Endodermal cell (in vitro differentiated cells): ENCODE measurements around the gene RANBP2. TPM values are rescaled to one million over a fixed set of nuclear protein-coding genes. Genes with fewer than 3 reads are reported as not detected.

Source experiments
- DNase-seq: peaks from one replicate; pipeline ENCODE4 v3.0.0-alpha.2; 2017
- H3K27ac ChIP-seq: 2 replicates; pipeline ENCODE4 v1.5.1; 2013; ENCODE audit warnings: mild to moderate bottlenecking, low read depth, low read length, moderate library complexity
- H3K27me3 ChIP-seq: 2 replicates; pipeline ENCODE4 v1.6.1; 2013; ENCODE audit warnings: mild to moderate bottlenecking, low read length, moderate library complexity; ENCODE audit not compliant: insufficient read depth, control insufficient read depth, poor library complexity, severe bottlenecking
- H3K36me3 ChIP-seq: 2 replicates; pipeline ENCODE4 v1.7.0; 2013; ENCODE audit warnings: mild to moderate bottlenecking, low read length, moderate library complexity; ENCODE audit not compliant: control insufficient read depth, insufficient read depth
- H3K4me1 ChIP-seq: one replicate; pipeline ENCODE4 v1.7.0; 2013; ENCODE audit warnings: low read length; ENCODE audit not compliant: control insufficient read depth, insufficient read depth
- H3K4me3 ChIP-seq: 2 replicates; pipeline ENCODE4 v1.5.1; 2013; ENCODE audit warnings: mild to moderate bottlenecking, low read length, moderate library complexity
- H3K9ac ChIP-seq: 2 replicates; pipeline ENCODE4 v1.6.1; 2013; ENCODE audit warnings: mild to moderate bottlenecking, low read length, moderate library complexity; ENCODE audit not compliant: poor library complexity, severe bottlenecking; ENCODE audit errors: extremely low read depth
- H3K9me3 ChIP-seq: 2 replicates; pipeline ENCODE4 v1.6.1; 2013; ENCODE audit warnings: mild to moderate bottlenecking, low read length, moderate library complexity; ENCODE audit not compliant: control insufficient read depth
- H3K27ac Mint-ChIP-seq: 2 replicates; pipeline ENCODE4 v1.8.0; 2020; ENCODE audit warnings: mixed read lengths
- H3K27me3 Mint-ChIP-seq: 2 replicates; pipeline ENCODE4 v1.8.0; 2021; ENCODE audit warnings: mild to moderate bottlenecking, mixed read lengths; ENCODE audit not compliant: insufficient read depth
- H3K36me3 Mint-ChIP-seq: 2 replicates; pipeline ENCODE4 v1.8.0; 2020; ENCODE audit warnings: low read depth, mixed read lengths
- H3K4me1 Mint-ChIP-seq: 2 replicates; pipeline ENCODE4 v1.8.0; 2020; ENCODE audit warnings: mixed read lengths
- H3K4me3 Mint-ChIP-seq: 2 replicates; pipeline ENCODE4 v1.8.0; 2020; ENCODE audit warnings: mild to moderate bottlenecking, moderate library complexity, mixed read lengths
- H3K9me3 Mint-ChIP-seq: 2 replicates; pipeline ENCODE4 v1.8.0; 2020; ENCODE audit warnings: mild to moderate bottlenecking, mixed read lengths
- WGBS, 2 experiments: methylation state at CpG; one replicate each; pipeline versions ENCODE4 v1.1.5 to v1.1.7; 2013; ENCODE audit warnings: missing lambda C conversion rate in 2 of 2, mixed read lengths in 1 of 2; ENCODE audit not compliant: insufficient coverage in 1 of 2, insufficient read length in 1 of 2; 5-methylcytosine and 5-hydroxymethylcytosine counted together
- total RNA-seq, 2 donors: library from RNA; stranded (reverse); fragmentation: NEBNext Ultra II Directional in 1 of 2; extraction: Animal tissue kit (Norgen Biotek cat#: 25700) in 1 of 2; gene quantifications; 2 replicates in 1 of 2; 3 replicates in 1 of 2; pipeline ENCODE4 v1.2.1, GENCODE V29; 2021
- TF ChIP-seq, protein P1 (sequence below): fragments of 200-600 bp; sonication (generic); conservative IDR thresholded peaks from 2 replicates; pipeline ENCODE4 v1.5.0; 2021; ENCODE audit warnings: antibody characterized with exemption, mild to moderate bottlenecking

The RANBP2 gene
- total RNA-seq, 2 donors from 2014 or later: 90.6 to 92.7 TPM

DNA sequence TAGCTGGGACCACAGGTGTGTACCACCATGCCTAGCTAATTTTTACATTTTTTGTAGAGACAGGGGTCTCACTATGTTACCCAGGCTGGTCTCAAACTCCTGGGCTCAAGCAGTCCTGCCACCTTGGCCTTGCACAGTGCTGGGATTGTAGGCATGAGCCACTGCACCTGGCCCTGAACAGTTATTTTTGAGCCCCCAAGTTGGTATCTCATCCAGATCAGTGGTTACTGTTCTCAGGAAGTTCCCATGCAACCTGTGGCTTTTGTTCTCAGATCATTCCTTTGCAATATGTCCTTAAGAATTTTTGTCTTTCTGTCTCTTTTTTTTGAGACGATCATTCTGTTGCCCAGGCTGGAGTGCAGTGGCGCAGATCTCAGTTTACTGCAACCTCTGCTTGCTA, 59.6 kb downstream of the RANBP2 start:
- Mint-ChIP-seq H3K27ac (no peak overlapping the region), H3K36me3 (peaks cover 68% of the 10 kb centered on the region), H3K9me3 (no peaks in the 10 kb centered on the region), H3K4me1 (no peaks in the 10 kb centered on the region), H3K4me3 (no peak overlapping the region), H3K27me3 (no peaks in the 10 kb centered on the region)
- TF ChIP-seq, protein P1, sequence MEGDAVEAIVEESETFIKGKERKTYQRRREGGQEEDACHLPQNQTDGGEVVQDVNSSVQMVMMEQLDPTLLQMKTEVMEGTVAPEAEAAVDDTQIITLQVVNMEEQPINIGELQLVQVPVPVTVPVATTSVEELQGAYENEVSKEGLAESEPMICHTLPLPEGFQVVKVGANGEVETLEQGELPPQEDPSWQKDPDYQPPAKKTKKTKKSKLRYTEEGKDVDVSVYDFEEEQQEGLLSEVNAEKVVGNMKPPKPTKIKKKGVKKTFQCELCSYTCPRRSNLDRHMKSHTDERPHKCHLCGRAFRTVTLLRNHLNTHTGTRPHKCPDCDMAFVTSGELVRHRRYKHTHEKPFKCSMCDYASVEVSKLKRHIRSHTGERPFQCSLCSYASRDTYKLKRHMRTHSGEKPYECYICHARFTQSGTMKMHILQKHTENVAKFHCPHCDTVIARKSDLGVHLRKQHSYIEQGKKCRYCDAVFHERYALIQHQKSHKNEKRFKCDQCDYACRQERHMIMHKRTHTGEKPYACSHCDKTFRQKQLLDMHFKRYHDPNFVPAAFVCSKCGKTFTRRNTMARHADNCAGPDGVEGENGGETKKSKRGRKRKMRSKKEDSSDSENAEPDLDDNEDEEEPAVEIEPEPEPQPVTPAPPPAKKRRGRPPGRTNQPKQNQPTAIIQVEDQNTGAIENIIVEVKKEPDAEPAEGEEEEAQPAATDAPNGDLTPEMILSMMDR: no peak
- no peaks in the 10 kb centered on the region for H3K4me1 ChIP-seq
- WGBS, 2 experiments: 95 to 100% methylated on average over 1 to 2 of the region's 2 CpGs
- H3K27me3 ChIP-seq: no peaks in the 10 kb centered on the region
- H3K9ac ChIP-seq: no peak overlapping the region
- H3K9me3 ChIP-seq: no peaks in the 10 kb centered on the region
- H3K4me3 ChIP-seq: no peak overlapping the region
- H3K36me3 ChIP-seq: peaks cover 84% of the 10 kb centered on the region
- DNase-seq: no peak
- H3K27ac ChIP-seq: no peak overlapping the region

DNA sequence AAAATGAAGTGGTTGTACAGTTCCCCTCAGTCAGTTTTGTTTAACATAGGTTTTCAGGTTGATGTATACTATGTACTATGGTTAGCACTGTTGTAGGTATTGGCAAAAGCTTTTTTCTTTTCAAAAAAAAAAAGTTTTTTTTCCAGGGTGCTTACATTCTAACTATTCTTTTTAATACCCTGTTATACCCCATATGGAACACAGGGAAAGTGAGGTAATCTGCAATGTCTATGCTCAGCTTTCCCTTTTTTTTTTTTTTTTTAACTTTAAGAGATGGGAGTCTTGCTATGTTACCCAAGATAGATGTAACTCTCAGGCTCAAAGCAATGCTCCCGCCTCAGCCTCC, 66.7 kb downstream of the RANBP2 start:
- Histone ChIP-seq H3K27ac (peak overlapping the region; percentile 89), H3K9ac (peak overlapping the region; percentile 93), H3K27me3 (no peaks in the 10 kb centered on the region), H3K4me1 (peaks cover 2% of the 10 kb centered on the region), H3K4me3 (peak overlapping the region; percentile 91), H3K36me3 (peaks cover 63% of the 10 kb centered on the region), H3K9me3 (no peaks in the 10 kb centered on the region)
- TF ChIP-seq, protein P1: no peak
- DNase-seq: no peak
- Mint-ChIP-seq H3K9me3 (no peaks in the 10 kb centered on the region), H3K36me3 (peaks cover 37% of the 10 kb centered on the region), H3K4me1 (peaks cover 12% of the 10 kb centered on the region), H3K27me3 (no peaks in the 10 kb centered on the region), H3K4me3 (peak overlapping the region; percentile 72), H3K27ac (peak overlapping the region; percentile 95)
- whole genome bisulfite sequencing, 2 experiments: 0 to 3% methylated on average over 1 of the region's 1 CpG

DNA sequence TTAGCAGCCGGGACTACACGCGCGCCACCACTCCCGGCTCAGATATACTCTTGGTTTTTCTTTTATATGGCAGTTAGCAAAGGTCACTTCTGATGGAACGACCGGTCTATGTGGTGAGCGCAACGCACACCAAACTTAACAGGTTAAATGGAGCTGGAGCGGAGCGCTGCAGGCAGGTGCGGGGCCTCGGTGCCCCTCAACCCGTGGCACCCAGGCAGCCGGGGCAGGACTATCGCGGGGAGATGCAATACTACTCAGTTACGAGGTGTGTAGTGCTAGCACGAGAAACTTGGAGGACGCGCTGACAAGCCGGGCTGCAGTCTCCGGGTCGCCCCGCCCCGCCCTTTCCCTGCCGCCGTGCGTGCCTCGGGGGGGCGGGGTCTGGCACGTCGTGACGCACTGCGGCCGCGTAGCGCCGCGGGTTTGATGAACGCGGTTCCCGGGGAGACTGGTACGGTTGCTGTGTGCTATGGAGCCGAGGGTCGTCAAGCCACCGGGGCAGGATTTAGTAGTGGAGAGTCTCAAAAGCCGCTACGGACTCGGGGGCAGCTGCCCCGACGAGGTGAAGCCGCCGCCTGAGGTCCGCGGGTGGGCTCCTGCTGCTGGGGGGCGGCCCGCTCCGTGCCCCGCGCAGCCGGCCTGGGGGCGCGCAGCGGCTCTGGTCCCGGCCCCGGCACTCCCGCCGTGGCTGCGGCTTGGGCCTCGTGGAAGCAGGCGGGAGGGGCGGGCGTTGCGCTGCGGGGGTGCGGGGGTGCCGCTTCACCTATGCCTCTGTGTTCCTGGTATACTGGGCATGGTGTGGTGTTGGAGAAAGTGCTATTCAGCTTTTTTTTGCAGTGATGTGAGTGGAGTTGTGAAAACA, 67.3 kb downstream of the RANBP2 start, which contains the start of gene CCDC138:
Gene CCDC138 (plus strand): TSS at position 418 of the 862 bp plus-strand sequence. CDS start 52 bp downstream, at position 470.
- WGBS, 2 experiments: 0% methylated on average over 35 to 78 of the region's 78 CpGs
- TF ChIP-seq, protein P1: no peak
- Histone ChIP-seq H3K27me3 (no peaks in the 10 kb centered on the region), H3K36me3 (peaks cover 63% of the 10 kb centered on the region), H3K4me3 (peak within 1 kb of the TSS; percentile 91), H3K9ac (peak within 1 kb of the TSS; percentile 93), H3K27ac (peak within 1 kb of the TSS; percentile 89), H3K9me3 (no peaks in the 10 kb centered on the region), H3K4me1 (peaks cover 2% of the 10 kb centered on the region)
- Mint-ChIP-seq H3K27ac (peak within 1 kb of the TSS; percentile 95), H3K36me3 (peaks cover 40% of the 10 kb centered on the region), H3K9me3 (no peaks in the 10 kb centered on the region), H3K4me1 (peaks cover 12% of the 10 kb centered on the region), H3K4me3 (peak within 1 kb of the TSS; percentile 72), H3K27me3 (no peaks in the 10 kb centered on the region)
- peak; percentile 97 for DNase-seq
